Psoas muscle (tissue), 8 donors: ENCODE results near the gene CLIP4. TPM values are rescaled to one million over a fixed set of nuclear protein-coding genes. Genes with fewer than 3 reads are reported as not detected.

ENCODE experiments used
- ATAC-seq, 4 donors: fragments of 200-7000 bp; cut with Tn5 transposase; one replicate each; pipeline ENCODE4 v1.9.1; 2020; ENCODE audit warnings: moderate library complexity in 3 of 4, mild to moderate bottlenecking in 2 of 4
- DNase-seq, 2 donors: peaks; one replicate each; pipeline ENCODE4 v3.0.0-alpha.2; 2020
- H3K27ac ChIP-seq: fragments of 200-600 bp; one replicate; pipeline ENCODE4 v1.8.0; 2022
- H3K27me3 ChIP-seq, 3 donors: fragments of 200-600 bp in 1 of 3; one replicate each; pipeline versions ENCODE4 v1.6.1 to v1.8.0; 2013 to 2022; ENCODE audit warnings: low read length in 2 of 3, mild to moderate bottlenecking in 2 of 3, moderate library complexity in 1 of 3; ENCODE audit not compliant: insufficient read depth in 3 of 3
- H3K36me3 ChIP-seq, 2 donors: fragments of 200-600 bp in 1 of 2; one replicate each; pipeline versions ENCODE4 v1.6.1 to v1.8.0; 2013 to 2022; ENCODE audit warnings: low read depth in 1 of 2, mild to moderate bottlenecking in 1 of 2, moderate library complexity in 1 of 2; ENCODE audit not compliant: insufficient read depth in 1 of 2
- H3K4me1 ChIP-seq: fragments of 200-600 bp; one replicate; pipeline ENCODE4 v1.8.0; 2022
- H3K4me3 ChIP-seq: fragments of 200-600 bp; one replicate; pipeline ENCODE4 v1.8.0; 2022; ENCODE audit warnings: mild to moderate bottlenecking
- H3K9me3 ChIP-seq: fragments of 200-600 bp; one replicate; pipeline ENCODE4 v1.8.0; 2022
- CTCF ChIP-seq: fragments of 200-600 bp; IDR thresholded peaks from one replicate; pipeline ENCODE4 v1.8.0; 2022; ENCODE audit warnings: antibody characterized with exemption
- WGBS, 3 donors: extraction: QIAGEN DNeasy Blood & Tissue Kit; methylation state at CpG; one replicate each; pipeline versions ENCODE4 v1.1.6 to v1.1.7; 2013; 5-methylcytosine and 5-hydroxymethylcytosine counted together
- intact Hi-C, 2 donors: fragments of 100-400 bp; cut with DNase I; formaldehyde crosslinking; loops; one replicate each; pipeline versions ENCODE4 v1.11.0 to v1.14.2; 2022
- polyA plus RNA-seq, 3 donors: library from polyadenylated mRNA; stranded (reverse); fragments of 200-250 nt; gene quantifications; one replicate each; pipeline ENCODE4 v1.2.3, GENCODE V29; 2013
- total RNA-seq, 4 donors: library from RNA; stranded (reverse); fragmentation: NEBNext Ultra II Directional in 2 of 4; extraction: Animal tissue kit (Norgen Biotek cat#: 25700) in 2 of 4; gene quantifications; one replicate each; pipeline versions ENCODE4 v1.2.1 to v1.2.4, GENCODE V29; 2021 to 2023
- donor health status: healthy with polysubstance abuse.
- donor health status: DM: no; HTN: no; CAD: no; lungs with moderate emphysema.
- donor health status: Bipolar disorder and iron deficiency.
- donor health status: healthy.
- donor health status: DM: yes; HTN: yes; CAD: no.
- donor health status: DM: no; HTN: no; CAD: no.
- donor health status: DM: no; HTN: no; CAD: no.
- donor health status: DM: yes; HTN: yes; CAD: no.

Gene CLIP4
- total and polyA plus RNA-seq, 7 donors = 26.7 to 111 (median 68.2) TPM

GRCh38 chr2:29070526-29070925 lies 44.7 kb upstream of the CLIP4 start:
- no peaks in the 10 kb centered on the region for H3K36me3 ChIP-seq
- no peak overlapping the region for H3K4me3 ChIP-seq
- no peak for ATAC-seq
- intact Hi-C loops = no loop called here
- TF ChIP-seq CTCF = no peak
- H3K27ac ChIP-seq = no peak overlapping the region
- DNase-seq = no peak
- H3K9me3 ChIP-seq = no peaks in the 10 kb centered on the region
- WGBS, 3 donors = 86 to 92% (median 87%) methylated on average over 12 of the region's 12 CpGs
- H3K4me1 ChIP-seq = no peaks in the 10 kb centered on the region
- no peaks in the 10 kb centered on the region for H3K27me3 ChIP-seq

- intact Hi-C loops = no loop called here
- Histone ChIP-seq H3K27me3 (no peaks in the 10 kb centered on the region), H3K9me3 (no peaks in the 10 kb centered on the region), H3K4me1 (no peaks in the 10 kb centered on the region), H3K27ac (no peak overlapping the region), H3K4me3 (no peak overlapping the region), H3K36me3 (no peaks in the 10 kb centered on the region)
- no peak for ATAC-seq
- no peak for DNase-seq
- WGBS, 3 donors = 81 to 86% (median 82%) methylated on average over 18 to 19 of the region's 19 CpGs
- no peak for TF ChIP-seq CTCF
Measured at GRCh38 chr2:29071032-29071975, 43.9 kb upstream of the CLIP4 start.

- H3K27me3 ChIP-seq = no peaks in the 10 kb centered on the region
- H3K36me3 ChIP-seq = no peaks in the 10 kb centered on the region
- 87 to 97% (median 91%) methylated on average over 8 of the region's 8 CpGs for WGBS, 3 donors
- H3K4me1 ChIP-seq = no peaks in the 10 kb centered on the region
- DNase-seq (no peak), ATAC-seq (no peak)
- intact Hi-C loops = no loop called here
- no peaks in the 10 kb centered on the region for H3K9me3 ChIP-seq
- H3K4me3 ChIP-seq = no peak overlapping the region
- no peak for TF ChIP-seq CTCF
- H3K27ac ChIP-seq = no peak overlapping the region
Measured at GRCh38 chr2:29072251-29072650, 43.0 kb upstream of the CLIP4 start.

GRCh38 chr2:29072971-29073725 lies 42.1 kb upstream of the CLIP4 start:
- DNase-seq = no peak
- no peaks in the 10 kb centered on the region for H3K27me3 ChIP-seq
- no peak for TF ChIP-seq CTCF
- H3K9me3 ChIP-seq = no peaks in the 10 kb centered on the region
- no peak overlapping the region for H3K4me3 ChIP-seq
- 83 to 86% (median 84%) methylated on average over 12 of the region's 12 CpGs for WGBS, 3 donors
- intact Hi-C loops = no loop called here
- H3K36me3 ChIP-seq = no peaks in the 10 kb centered on the region
- no peak overlapping the region for H3K27ac ChIP-seq
- H3K4me1 ChIP-seq = no peaks in the 10 kb centered on the region
- no peak for ATAC-seq
